GM12878 (cell line): ENCODE data around the gene ATRN. TPM values are rescaled to one million over a fixed set of nuclear protein-coding genes. Genes with fewer than 3 reads are reported as not detected.
"Not testable (repeated sequence)": the region's sequence is repeated elsewhere in the genome, so short reads cannot be mapped to it uniquely, and the experiment has no call there.

ENCODE experiments used
- ATAC-seq: fragments of 200-7000 bp; cut with Tn5 transposase; 3 replicates; pipeline ENCODE4 v1.9.1; 2020; ENCODE audit warnings: mild to moderate bottlenecking, moderate library complexity
- BruUV-seq: library from RNA; stranded (reverse); fragments of 400-500 nt; replicated peaks from 2 replicates; lab custom pipeline; 2021; lab: Mats Ljungman, UMichigan
- CTCF ChIA-PET: fragments of 300-600 bp; sonication (Branson Sonifier 250); formaldehyde crosslinking; extraction: SDS; loops from one replicate; lab custom pipeline; 2021; ENCODE audit warnings: inconsistent platforms; lab: Yijun Ruan, JAX
- POLR2A ChIA-PET: fragments of 350-600 bp; formaldehyde crosslinking; extraction: SDS; loops from one replicate; lab custom pipeline; 2021; ENCODE audit warnings: inconsistent platforms; lab: Charles Lee
- RAD21 ChIA-PET: fragments of 300-600 bp; sonication (Branson Sonifier 250); formaldehyde crosslinking; loops from one replicate; lab custom pipeline; 2023; ENCODE audit warnings: antibody characterized with exemption; ENCODE audit not compliant: unreplicated experiment; lab: Charles Lee
- SMC1A ChIA-PET: fragments of 300-600 bp; sonication (Branson Sonifier 250); formaldehyde crosslinking; loops from one replicate; lab custom pipeline; 2023; ENCODE audit not compliant: unreplicated experiment, uncharacterized antibody; lab: Charles Lee
- DNase-seq: peaks from one replicate; pipeline ENCODE4 v3.0.0-alpha.2; 2011; ENCODE audit warnings: low read depth, low spot score
- FAIRE-seq: peaks from 3 replicates; lab custom pipeline; 2011; peaks lifted over from hg19 to GRCh38; lab: Jason Lieb, UNC
- H2AFZ ChIP-seq: 2 replicates; pipeline ENCODE4 v1.6.0; 2011; ENCODE audit warnings: low read depth, low read length, control low read depth; ENCODE audit not compliant: control insufficient read depth
- H3K27ac ChIP-seq: 2 replicates; pipeline ENCODE4 v1.5.1; 2011; ENCODE audit warnings: control low read depth; ENCODE audit not compliant: control insufficient read depth, insufficient read depth
- H3K27me3 ChIP-seq, 2 experiments: replicated peaks in 1 of 2; 2 replicates each; pipeline versions ENCODE4 v1.6.0 to v1.6.1; 2011; ENCODE audit warnings: low read length in 1 of 2; ENCODE audit not compliant: control insufficient read depth in 2 of 2, insufficient read depth in 2 of 2
- H3K36me3 ChIP-seq, 2 experiments: 2 replicates each; pipeline ENCODE4 v1.5.1; 2011; ENCODE audit warnings: low read length in 1 of 2; ENCODE audit not compliant: control insufficient read depth in 2 of 2, insufficient read depth in 2 of 2
- H3K4me1 ChIP-seq: 2 replicates; pipeline ENCODE4 v1.6.1; 2011; ENCODE audit warnings: mild to moderate bottlenecking, low read length, moderate library complexity, mixed read lengths; ENCODE audit not compliant: control insufficient read depth, insufficient read depth
- H3K4me2 ChIP-seq: 2 replicates; pipeline ENCODE4 v1.6.0; 2011; ENCODE audit warnings: control low read depth; ENCODE audit not compliant: control insufficient read depth, insufficient read depth
- H3K4me3 ChIP-seq: fragments of 200-600 bp; sonication (generic); 2 replicates; pipeline ENCODE4 v1.5.1; 2016
- H3K79me2 ChIP-seq: 2 replicates; pipeline ENCODE4 v1.6.0; 2011; ENCODE audit warnings: low read length; ENCODE audit not compliant: control insufficient read depth, insufficient read depth
- H3K9ac ChIP-seq: 2 replicates; pipeline ENCODE4 v1.8.0; 2011; ENCODE audit warnings: low read length, control low read depth, mixed read lengths; ENCODE audit not compliant: control insufficient read depth, insufficient read depth
- H3K9me3 ChIP-seq: replicated peaks from 3 replicates; pipeline ENCODE4 v1.5.1; 2011; ENCODE audit warnings: mild to moderate bottlenecking, low read length; ENCODE audit not compliant: control insufficient read depth, insufficient read depth
- H4K20me1 ChIP-seq: 2 replicates; pipeline ENCODE4 v1.6.0; 2011; ENCODE audit not compliant: control insufficient read depth, insufficient read depth
- CHD1 ChIP-seq: IDR thresholded peaks from 2 replicates; pipeline ENCODE4 v1.6.1; 2012; ENCODE audit warnings: low read depth, low read length, improper control_type of control experiment
- CUX1 ChIP-seq: IDR thresholded peaks from 2 replicates; pipeline ENCODE4 v1.6.1; 2012; ENCODE audit warnings: improper control_type of control experiment, low read depth, low read length; ENCODE audit not compliant: insufficient replicate concordance
- RAD51 ChIP-seq: fragments of 450-650 bp; IDR thresholded peaks from 2 replicates; pipeline ENCODE4 v1.6.1; 2016; ENCODE audit warnings: moderate library complexity, mild to moderate bottlenecking, inconsistent platforms
- RFX5 ChIP-seq: IDR thresholded peaks from 2 replicates; pipeline ENCODE4 v1.6.1; 2011; ENCODE audit warnings: low read depth, low read length, improper control_type of control experiment
- WGBS: methylation state at CpG from one replicate; pipeline ENCODE4 v1.1.6; 2016; ENCODE audit warnings: low lambda C conversion rate; ENCODE audit not compliant: insufficient replicate concordance, insufficient coverage; ENCODE audit errors: missing lambda C conversion rate; 5-methylcytosine and 5-hydroxymethylcytosine counted together
- in situ Hi-C: fragments of 300-500 bp; cut with MboI; formaldehyde crosslinking; loops from 9 replicates; pipeline ENCODE4 v1.14.3; 2018; ENCODE audit warnings: mixed read lengths
- intact Hi-C: fragments of 100-400 bp; cut with micrococcal nuclease; formaldehyde crosslinking; loops from one replicate; pipeline ENCODE4 v1.14.2; 2022; ENCODE audit not compliant: unreplicated experiment
- polyA plus RNA-seq, 11 experiments: library from polyadenylated mRNA; depleted of rRNA in 4 of 11; unstranded in 6 of 11; stranded (reverse) in 5 of 11; fragments of >200 nt; fragmentation: Nextera tagmentation in 4 of 11; fragmentation: Illumina TruSeq in 1 of 11; extraction: Ambion mirVana in 4 of 11; extraction: Trizol in 1 of 11; gene quantifications; 1 replicate in 1 of 11; 2 replicates in 10 of 11; pipeline versions ENCODE4 v1.2.1 to v1.2.3, GENCODE V29; 2011 to 2016; ENCODE audit warnings: inconsistent platforms in 2 of 11, missing spikeins in 2 of 11, low read depth in 1 of 11
- total RNA-seq, 4 experiments: library from RNA; depleted of rRNA in 3 of 4; stranded (reverse); fragments of >200 nt in 3 of 4; fragmentation: Illumina TruSeq in 1 of 4; extraction: Trizol in 1 of 4; gene quantifications; 2 replicates each; pipeline versions ENCODE4 v1.2.1 to v1.2.3, GENCODE V29; 2013 to 2021

Gene ATRN
- total and polyA plus RNA-seq, 10 of the 15 experiments (the other 5 are each of a cell fraction or from before 2014, with no cell fraction given), result 0.71 to 11.6 (median 6.9) TPM

DNA sequence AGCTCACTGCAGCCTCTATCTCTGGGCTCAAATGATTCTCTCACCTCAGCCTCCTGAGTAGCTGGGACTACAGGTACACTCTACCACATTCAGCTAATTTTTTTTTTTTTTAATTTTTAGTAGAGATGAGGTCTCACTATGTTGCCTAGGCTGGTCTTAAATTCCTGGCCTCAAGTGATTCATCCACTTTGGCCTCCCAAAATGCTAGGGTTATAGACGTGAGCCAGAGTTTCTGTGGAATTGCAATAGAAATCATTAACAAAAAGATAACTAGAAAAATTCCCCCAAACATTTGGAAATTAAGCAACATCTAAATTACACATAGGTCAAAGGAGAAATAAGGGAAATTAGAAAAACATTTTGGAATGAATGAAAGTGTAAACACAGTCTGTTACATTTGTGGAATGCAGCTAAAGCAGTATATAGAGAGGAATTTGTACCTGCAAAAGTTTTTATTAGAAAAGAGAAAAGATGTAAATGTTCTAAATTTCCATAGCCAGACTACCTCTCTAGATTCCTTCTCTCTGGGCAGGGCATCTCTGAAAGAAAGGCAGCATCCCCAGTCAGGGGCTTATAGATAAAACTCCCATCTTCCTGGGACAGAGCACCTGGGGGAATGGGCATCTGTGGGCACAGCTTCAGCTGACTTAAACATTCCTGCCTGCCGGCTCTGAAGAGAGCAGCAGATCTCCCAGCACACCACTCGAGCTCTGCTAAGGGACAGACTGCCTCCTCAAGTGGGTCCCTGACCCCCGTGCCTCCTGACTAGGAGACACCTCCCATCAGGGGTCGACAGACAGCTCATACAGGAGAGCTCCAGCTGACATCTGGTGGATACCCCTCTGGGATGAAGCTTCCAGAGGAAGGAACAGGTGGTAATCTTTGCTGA is 51.3 kb downstream of the ATRN start:
- no peak for DNase-seq
- Histone ChIP-seq H3K27me3 (no peaks in the 10 kb centered on the region), H4K20me1 (no peaks in the 10 kb centered on the region), H3K4me2 (no peak overlapping the region), H3K9me3 (no peaks in the 10 kb centered on the region; the same call in 2 of the 3 replicates), H2AFZ (no peak overlapping the region), H3K4me3 (no peak overlapping the region), H3K9ac (no peak overlapping the region), H3K4me1 (no peaks in the 10 kb centered on the region), H3K27ac (no peak overlapping the region), H3K79me2 (no peaks in the 10 kb centered on the region), H3K36me3 (no peaks in the 10 kb centered on the region)
- in situ Hi-C loops, result no loop called here
- RAD21 ChIA-PET, result no interaction called here
- no TSS peak for BruUV-seq
- POLR2A ChIA-PET, result no interaction called here
- SMC1A ChIA-PET, result interaction anchor here (1.1 kb wide), 1 partner anchor 37 kb away, joined by 3 read pairs; no protein-coding TSS in a partner anchor
- CTCF ChIA-PET, result interaction anchor here (0.6 kb wide), 1 partner anchor 30 kb away, joined by 3 read pairs; no protein-coding TSS in a partner anchor
- TF ChIP-seq RFX5, result no peak
- no peak for TF ChIP-seq CHD1
- TF ChIP-seq CUX1, result no peak
- no peak for TF ChIP-seq RAD51
- no peak for ATAC-seq
- intact Hi-C loops, result no loop called here
- no peak for FAIRE-seq
- WGBS, result 88% methylated on average over 5 of the region's 5 CpGs

DNA sequence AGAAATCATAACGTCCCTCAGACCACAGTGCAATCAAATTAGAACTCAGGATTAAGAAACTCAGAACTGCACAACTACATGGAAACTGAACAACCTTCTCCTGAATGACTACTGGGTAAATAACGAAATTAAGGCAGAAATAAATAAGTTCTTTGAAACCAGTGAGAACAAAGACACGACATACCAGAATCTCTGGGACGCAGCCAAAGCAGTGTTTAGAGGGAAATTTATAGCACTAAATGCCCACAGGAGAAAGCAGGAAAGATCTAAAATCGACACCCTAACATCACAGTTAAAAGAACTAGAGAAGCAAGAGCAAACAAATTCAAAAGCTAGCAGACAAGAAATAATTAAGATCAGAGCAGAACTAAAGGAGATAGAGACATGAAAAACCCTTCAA is 53.9 kb downstream of the ATRN start:
- H3K9me3 ChIP-seq, CTCF ChIA-PET, ATAC-seq, H3K36me3 ChIP-seq, FAIRE-seq, H3K4me2 ChIP-seq, in situ Hi-C loops, H3K27ac ChIP-seq, POLR2A ChIA-PET, H3K27me3 ChIP-seq, intact Hi-C loops, H4K20me1 ChIP-seq, H2AFZ ChIP-seq, BruUV-seq, H3K9ac ChIP-seq, RAD21 ChIA-PET, H3K4me3 ChIP-seq, H3K4me1 ChIP-seq, H3K79me2 ChIP-seq, SMC1A ChIA-PET, DNase-seq: not testable (repeated sequence)
- 97% methylated on average over 5 of the region's 5 CpGs for WGBS
